ENCODE results near the gene WIPF2. TPM values are rescaled to one million over a fixed set of nuclear protein-coding genes. Genes with fewer than 3 reads are reported as not detected.
A peak's percentile ranks its signal among the peaks of the same experiment; 100 is the strongest.

Gene WIPF2
- total and polyA plus RNA-seq, 2 donors from 2014 or later = 9.9 to 36.4 TPM

GRCh38 chr17:40177275-40177874, 41.7 kb upstream of the WIPF2 start, which contains the start of gene RAPGEFL1:
Gene RAPGEFL1 (plus strand): TSS chr17:40177470. CDS start chr17:40177862, 392 bp downstream.
- intact Hi-C loops (cut with DNase I) = no loop called here
- H3K9me3 ChIP-seq (ENCODE audit: control insufficient read depth in 2 of 3, insufficient read depth in 1 of 3, low read length in 3 of 3) = no peaks in the 10 kb centered on the region
- DNase-seq = peak; percentile 85 to 91 (median 90)
- H3K9ac ChIP-seq (ENCODE audit: low read length in 3 of 3) = peak within 1 kb of the TSS in 1 of 3 donors; percentile 26
- peaks cover 0 to 8% (median 0%) of the 10 kb centered on the region in 3 donors for H3K36me3 ChIP-seq (ENCODE audit: control insufficient read depth in 2 of 3, insufficient read depth in 3 of 3, low read length in 3 of 3)
- peak within 1 kb of the TSS; percentile 24 to 44 (median 25) for H3K4me3 ChIP-seq (ENCODE audit: low read length in 3 of 3)
- FAIRE-seq = no peak
- H3K4me1 ChIP-seq (ENCODE audit: control insufficient read depth in 2 of 3, insufficient read depth in 2 of 3, low read depth in 1 of 3, low read length in 3 of 3) = peaks cover 0 to 8% (median 0%) of the 10 kb centered on the region in 3 donors
- TF ChIP-seq, protein P1, sequence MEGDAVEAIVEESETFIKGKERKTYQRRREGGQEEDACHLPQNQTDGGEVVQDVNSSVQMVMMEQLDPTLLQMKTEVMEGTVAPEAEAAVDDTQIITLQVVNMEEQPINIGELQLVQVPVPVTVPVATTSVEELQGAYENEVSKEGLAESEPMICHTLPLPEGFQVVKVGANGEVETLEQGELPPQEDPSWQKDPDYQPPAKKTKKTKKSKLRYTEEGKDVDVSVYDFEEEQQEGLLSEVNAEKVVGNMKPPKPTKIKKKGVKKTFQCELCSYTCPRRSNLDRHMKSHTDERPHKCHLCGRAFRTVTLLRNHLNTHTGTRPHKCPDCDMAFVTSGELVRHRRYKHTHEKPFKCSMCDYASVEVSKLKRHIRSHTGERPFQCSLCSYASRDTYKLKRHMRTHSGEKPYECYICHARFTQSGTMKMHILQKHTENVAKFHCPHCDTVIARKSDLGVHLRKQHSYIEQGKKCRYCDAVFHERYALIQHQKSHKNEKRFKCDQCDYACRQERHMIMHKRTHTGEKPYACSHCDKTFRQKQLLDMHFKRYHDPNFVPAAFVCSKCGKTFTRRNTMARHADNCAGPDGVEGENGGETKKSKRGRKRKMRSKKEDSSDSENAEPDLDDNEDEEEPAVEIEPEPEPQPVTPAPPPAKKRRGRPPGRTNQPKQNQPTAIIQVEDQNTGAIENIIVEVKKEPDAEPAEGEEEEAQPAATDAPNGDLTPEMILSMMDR (IDR thresholded peaks at IDR 0.05; ENCODE audit: borderline replicate concordance, extremely low read depth, insufficient read depth) = no peak
- H3K27ac ChIP-seq (ENCODE audit: low read depth in 2 of 2, low read length in 2 of 2) = peak within 1 kb of the TSS in 1 of 2 donors; percentile 60
- no peaks in the 10 kb centered on the region for H3K27me3 ChIP-seq (ENCODE audit: control insufficient read depth, insufficient read depth, low read length)

- H3K4me3 ChIP-seq (ENCODE audit: low read length in 3 of 3) = no peak overlapping the region
- no peaks in the 10 kb centered on the region for H3K9me3 ChIP-seq (ENCODE audit: control insufficient read depth in 2 of 3, insufficient read depth in 1 of 3, low read length in 3 of 3)
- TF ChIP-seq, protein P1 (IDR thresholded peaks at IDR 0.05; ENCODE audit: borderline replicate concordance, extremely low read depth, insufficient read depth) = no peak
- H3K4me1 ChIP-seq (ENCODE audit: control insufficient read depth in 2 of 3, insufficient read depth in 2 of 3, low read depth in 1 of 3, low read length in 3 of 3) = peaks cover 0 to 8% (median 0%) of the 10 kb centered on the region in 3 donors
- no peaks in the 10 kb centered on the region for H3K27me3 ChIP-seq (ENCODE audit: control insufficient read depth, insufficient read depth, low read length)
- DNase-seq (peak in 4 of 5 donors; percentile 32 to 75 (median 47)), FAIRE-seq (no peak)
- intact Hi-C loops (cut with DNase I) = no loop called here
- no peak overlapping the region for H3K27ac ChIP-seq (ENCODE audit: low read depth in 2 of 2, low read length in 2 of 2)
- peaks cover 0 to 8% (median 0%) of the 10 kb centered on the region in 3 donors for H3K36me3 ChIP-seq (ENCODE audit: control insufficient read depth in 2 of 3, insufficient read depth in 3 of 3, low read length in 3 of 3)
- H3K9ac ChIP-seq (ENCODE audit: low read length in 3 of 3) = no peak overlapping the region
Observed at GRCh38 chr17:40178021-40178601, 41.0 kb upstream of the WIPF2 start.

- FAIRE-seq (no peak), DNase-seq (no peak)
- intact Hi-C loops (cut with DNase I) = no loop called here
- Histone ChIP-seq H3K36me3 (ENCODE audit: control insufficient read depth in 2 of 3, insufficient read depth in 3 of 3, low read length in 3 of 3) (peaks cover 0 to 8% (median 0%) of the 10 kb centered on the region in 3 donors), H3K9ac (ENCODE audit: low read length in 3 of 3) (no peak overlapping the region), H3K27ac (ENCODE audit: low read depth in 2 of 2, low read length in 2 of 2) (no peak overlapping the region), H3K4me3 (ENCODE audit: low read length in 3 of 3) (no peak overlapping the region), H3K9me3 (ENCODE audit: control insufficient read depth in 2 of 3, insufficient read depth in 1 of 3, low read length in 3 of 3) (no peaks in the 10 kb centered on the region), H3K4me1 (ENCODE audit: control insufficient read depth in 2 of 3, insufficient read depth in 2 of 3, low read depth in 1 of 3, low read length in 3 of 3) (peaks cover 0 to 8% (median 0%) of the 10 kb centered on the region in 3 donors), H3K27me3 (ENCODE audit: control insufficient read depth, insufficient read depth, low read length) (no peaks in the 10 kb centered on the region)
- TF ChIP-seq, protein P1 (IDR thresholded peaks at IDR 0.05; ENCODE audit: borderline replicate concordance, extremely low read depth, insufficient read depth) = no peak
Observed at GRCh38 chr17:40178660-40179059, 40.4 kb upstream of the WIPF2 start.
